K562 (cell line): Measurements from ENCODE around the gene NRXN2. TPM values are rescaled to one million over a fixed set of nuclear protein-coding genes. Genes with fewer than 3 reads are reported as not detected.

Source experiments
- ATAC-seq: fragments of 200-7000 bp; cut with Tn5 transposase; 3 replicates; pipeline ENCODE4 v1.9.1; 2020; ENCODE audit warnings: moderate library complexity
- BruUV-seq: library from RNA; stranded (reverse); fragments of 400-500 nt; replicated peaks from 2 replicates; lab custom pipeline; 2021; lab: Mats Ljungman, UMichigan
- CTCF ChIA-PET: fragments of 300-600 bp; formaldehyde crosslinking; extraction: SDS; loops from one replicate; lab custom pipeline; 2021; ENCODE audit warnings: low intra/inter-chr PET ratio; lab: Yijun Ruan, JAX
- POLR2A ChIA-PET: fragments of 300-600, 350-650 bp; sonication (Branson Sonifier 250); formaldehyde crosslinking; extraction: SDS; loops from one replicate; lab custom pipeline; 2021; ENCODE audit warnings: antibody characterized with exemption, inconsistent platforms; lab: Yijun Ruan, JAX
- DNase-seq, 4 experiments: peaks; one replicate each; pipeline versions ENCODE4 v3.0.0 to v3.0.0-alpha.2; 2011 to 2018; ENCODE audit warnings: low spot score in 3 of 4, mixed read lengths in 3 of 4; ENCODE audit errors: extremely low read depth in 1 of 4
- FAIRE-seq: peaks from 2 replicates; lab custom pipeline; 2011; peaks lifted over from hg19 to GRCh38; lab: Jason Lieb, UNC
- H2AFZ ChIP-seq: 2 replicates; pipeline ENCODE4 v1.6.0; 2011; ENCODE audit warnings: low read depth, low read length, control low read depth, inconsistent platforms
- H3K27ac ChIP-seq: fragments of 200-600 bp; 3 replicates; pipeline ENCODE4 v1.8.0; 2011; ENCODE audit warnings: low read depth, mild to moderate bottlenecking, control low read depth, inconsistent platforms, low read length, moderate library complexity, mixed read lengths; ENCODE audit errors: extremely low read depth
- H3K27me3 ChIP-seq, 2 experiments: fragments of 300-600 bp in 1 of 2; 2 replicates in 1 of 2; 3 replicates in 1 of 2; pipeline versions ENCODE4 v1.6.0 to v1.8.0; 2011; ENCODE audit warnings: inconsistent platforms in 2 of 2, low read length in 2 of 2, mild to moderate bottlenecking in 1 of 2, mixed read lengths in 1 of 2, moderate library complexity in 1 of 2; ENCODE audit not compliant: control insufficient read depth in 2 of 2, insufficient read depth in 2 of 2
- H3K36me3 ChIP-seq: fragments of 300-600 bp; 3 replicates; pipeline ENCODE4 v1.8.0; 2011; ENCODE audit warnings: mild to moderate bottlenecking, low read length, inconsistent platforms; ENCODE audit not compliant: control insufficient read depth, insufficient read depth
- H3K4me1 ChIP-seq, 2 experiments: fragments of 200-600 bp in 1 of 2; replicated peaks in 1 of 2; 2 replicates in 1 of 2; 3 replicates in 1 of 2; pipeline versions ENCODE4 v1.5.1 to v1.8.0; 2011; ENCODE audit warnings: inconsistent platforms in 2 of 2, low read length in 2 of 2, mild to moderate bottlenecking in 1 of 2, mixed read lengths in 1 of 2, moderate library complexity in 1 of 2; ENCODE audit not compliant: control insufficient read depth in 2 of 2, insufficient read depth in 2 of 2
- H3K4me2 ChIP-seq: 2 replicates; pipeline ENCODE4 v1.6.1; 2011; ENCODE audit warnings: low read length, control low read depth, inconsistent platforms, mixed read lengths; ENCODE audit not compliant: insufficient read depth
- H3K4me3 ChIP-seq: fragments of 200-600 bp; sonication (generic), shearing (Covaris generic); 2 replicates; pipeline ENCODE4 v1.5.1; 2016; ENCODE audit warnings: control low read depth, inconsistent platforms
- H3K79me2 ChIP-seq: fragments of 200-600 bp; 3 replicates; pipeline ENCODE4 v1.8.0; 2011; ENCODE audit warnings: low read length, inconsistent platforms; ENCODE audit not compliant: control insufficient read depth, insufficient read depth
- H3K9ac ChIP-seq, 2 experiments: 2 replicates each; pipeline versions ENCODE4 v1.6.0 to v1.6.1; 2011; ENCODE audit warnings: low read depth in 2 of 2, low read length in 2 of 2, control low read depth in 1 of 2, inconsistent platforms in 1 of 2, mild to moderate bottlenecking in 1 of 2, mixed read lengths in 1 of 2; ENCODE audit not compliant: insufficient read depth in 1 of 2
- H3K9me1 ChIP-seq: one replicate; pipeline ENCODE4 v1.6.0; 2011; ENCODE audit warnings: inconsistent platforms, mild to moderate bottlenecking, low read length, moderate library complexity; ENCODE audit not compliant: control insufficient read depth, insufficient read depth
- H3K9me3 ChIP-seq: replicated peaks from 2 replicates; pipeline ENCODE4 v1.5.1; 2011; ENCODE audit warnings: low read depth, low read length, inconsistent platforms; ENCODE audit not compliant: control insufficient read depth, insufficient read depth
- H4K20me1 ChIP-seq: replicated peaks from 2 replicates; pipeline ENCODE4 v1.6.1; 2011; ENCODE audit warnings: low read length, inconsistent platforms, mixed read lengths; ENCODE audit not compliant: control insufficient read depth, insufficient read depth
- MCM7 ChIP-seq, 2 experiments: fragments of 450-650 bp; IDR thresholded peaks; 2 replicates each; pipeline ENCODE4 v1.6.1; 2016 to 2018
- NFATC3 ChIP-seq: fragments of 450-650 bp; IDR thresholded peaks from 2 replicates; pipeline ENCODE4 v1.6.1; 2017; ENCODE audit warnings: mild to moderate bottlenecking
- PRDM10 ChIP-seq: fragments of 450-650 bp; IDR thresholded peaks from 2 replicates; pipeline ENCODE4 v1.6.1; 2018; ENCODE audit not compliant: partially characterized antibody
- SPI1 ChIP-seq: IDR thresholded peaks from 2 replicates; pipeline ENCODE4 v1.6.1; 2011; ENCODE audit warnings: low read depth, low read length, control low read depth, borderline replicate concordance
- WGBS: fragments of 100-300 bp; shearing (Covaris generic); methylation state at CpG from one replicate; pipeline ENCODE4 v1.1.6; 2016; ENCODE audit warnings: low coverage, mixed read lengths; ENCODE audit not compliant: insufficient coverage; ENCODE audit errors: missing lambda C conversion rate; 5-methylcytosine and 5-hydroxymethylcytosine counted together
- in situ Hi-C: fragments of 300-500 bp; cut with MboI; formaldehyde crosslinking; loops from 4 replicates; pipeline ENCODE4 v1.15.0; 2018; ENCODE audit warnings: inconsistent platforms, mixed read lengths
- intact Hi-C: fragments of 100-400 bp; cut with micrococcal nuclease; formaldehyde crosslinking; loops from 2 replicates; pipeline ENCODE4 v1.14.2; 2022
- polyA plus RNA-seq, 8 experiments: library from polyadenylated mRNA; depleted of rRNA in 4 of 8; stranded (reverse) in 5 of 8; unstranded in 3 of 8; fragments of >200 nt; fragmentation: Nextera tagmentation in 2 of 8; fragmentation: Illumina TruSeq in 1 of 8; extraction: Ambion mirVana in 2 of 8; extraction: Trizol in 1 of 8; gene quantifications; 2 replicates each; pipeline versions ENCODE4 v1.2.1 to v1.2.3, GENCODE V29; 2011 to 2014; ENCODE audit warnings: inconsistent platforms in 1 of 8, missing spikeins in 1 of 8
- total RNA-seq, 7 experiments: library from RNA; depleted of rRNA in 6 of 7; stranded (reverse); fragments of >200 nt in 6 of 7; fragmentation: Illumina TruSeq in 2 of 7; extraction: Trizol in 2 of 7; gene quantifications; 2 replicates each; pipeline versions ENCODE4 v1.2.1 to v1.2.3, GENCODE V29; 2011 to 2021; ENCODE audit warnings: low replicate concordance in 1 of 7

The NRXN2 gene
- total and polyA plus RNA-seq, 9 of the 15 experiments (the other 6 are each of a cell fraction or from before 2014, with no cell fraction given), result 0.07 to 0.47 (median 0.15) TPM; not detected in 4

DNA sequence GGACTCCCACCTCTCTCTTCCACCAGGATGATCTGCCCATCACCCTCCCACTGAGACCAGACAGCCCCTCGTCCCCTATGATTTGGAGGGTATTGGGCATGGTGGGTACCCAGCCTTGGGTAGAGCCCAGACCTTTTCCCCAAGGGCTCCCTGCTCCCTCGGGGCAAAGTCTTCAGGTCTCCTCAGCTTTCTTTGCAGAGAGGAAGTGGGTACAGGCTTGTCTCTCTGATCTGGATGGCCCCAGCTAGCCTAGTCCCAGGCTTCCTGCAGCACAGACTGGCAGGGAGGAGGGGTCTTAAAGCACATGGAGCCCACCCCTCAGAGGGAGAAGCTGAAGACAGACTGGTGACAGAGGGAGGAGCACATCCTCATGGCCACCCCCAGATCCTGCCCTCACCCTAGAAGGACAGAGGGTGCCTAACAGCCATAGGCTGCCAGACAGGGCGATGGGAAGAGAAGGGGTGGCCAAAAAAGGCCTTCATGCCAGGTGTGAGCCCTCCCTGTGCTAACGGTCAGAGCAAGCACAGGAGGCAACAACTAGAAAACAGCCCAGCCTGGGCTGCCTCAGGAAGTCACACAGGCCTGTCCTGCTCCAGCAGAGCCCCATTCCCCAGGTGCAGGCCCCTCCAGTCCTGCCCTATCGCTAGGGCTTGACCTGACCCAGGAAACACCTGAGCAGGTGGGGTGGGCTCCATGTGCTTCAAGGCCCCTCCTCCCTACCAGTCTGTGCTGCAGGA lies 101.5 kb downstream of the NRXN2 start:
- BruUV-seq, result no TSS peak
- TF ChIP-seq SPI1, result peak; percentile 44; the same call in 1 of the 2 replicates
- no peak for TF ChIP-seq MCM7 (IDR thresholded peaks at IDR 0.05)
- no peak for TF ChIP-seq NFATC3
- TF ChIP-seq PRDM10, result peak; percentile 59
- H3K9ac ChIP-seq, result no peak overlapping the region
- H3K36me3 ChIP-seq, result no peaks in the 10 kb centered on the region
- POLR2A ChIA-PET, result interaction anchor here (0.6 to 0.7 kb wide), 2 partner anchors 13 to 908 kb away, joined by 3 read pairs; no protein-coding TSS in a partner anchor
- WGBS, result 4% methylated on average over 5 of the region's 5 CpGs
- H3K27me3 ChIP-seq, result peaks cover 0 to 12% of the 10 kb centered on the region in 2 experiments; a peak in 2 of 5 replicates
- H3K9me1 ChIP-seq, result no peaks in the 10 kb centered on the region
- in situ Hi-C loops (no loop called here), intact Hi-C loops (no loop called here)
- no peak overlapping the region for H3K4me3 ChIP-seq
- no peak overlapping the region for H2AFZ ChIP-seq
- no peaks in the 10 kb centered on the region for H3K79me2 ChIP-seq
- peaks cover 0 to 12% of the 10 kb centered on the region in 2 experiments; a peak in 3 of 5 replicates for H3K4me1 ChIP-seq
- FAIRE-seq (no peak), DNase-seq (no peak), ATAC-seq (no peak)
- H3K27ac ChIP-seq, result no peak overlapping the region
- H3K4me2 ChIP-seq, result no peak overlapping the region
- CTCF ChIA-PET, result no interaction called here
- H4K20me1 ChIP-seq, result no peaks in the 10 kb centered on the region
- no peaks in the 10 kb centered on the region for H3K9me3 ChIP-seq
